Liver (tissue), 9 donors: ENCODE measurements around the gene GRIK1. TPM values are rescaled to one million over a fixed set of nuclear protein-coding genes. Genes with fewer than 3 reads are reported as not detected.

ENCODE experiments used
- DNase-seq: peaks from one replicate; pipeline ENCODE4 v3.0.0-alpha.2; 2017; ENCODE audit warnings: low spot score
- H3K27ac ChIP-seq, 2 donors: one replicate each; pipeline ENCODE4 v1.7.0; 2013; ENCODE audit warnings: inconsistent platforms in 2 of 2, low read length in 2 of 2, control low read depth in 1 of 2, low read depth in 1 of 2, mild to moderate bottlenecking in 1 of 2
- H3K27me3 ChIP-seq, 4 donors: one replicate each; pipeline versions ENCODE4 v1.6.1 to v1.7.0; 2013; ENCODE audit warnings: low read length in 3 of 4, inconsistent platforms in 1 of 4, mild to moderate bottlenecking in 1 of 4, moderate library complexity in 1 of 4; ENCODE audit not compliant: control insufficient read depth in 4 of 4, insufficient read depth in 4 of 4
- H3K36me3 ChIP-seq, 4 donors: one replicate each; pipeline versions ENCODE4 v1.6.1 to v1.7.0; 2013; ENCODE audit warnings: low read length in 3 of 4, mild to moderate bottlenecking in 3 of 4, low read depth in 1 of 4, moderate library complexity in 1 of 4; ENCODE audit not compliant: control insufficient read depth in 4 of 4, insufficient read depth in 3 of 4
- H3K4me1 ChIP-seq, 4 donors: one replicate each; pipeline versions ENCODE4 v1.6.1 to v1.7.0; 2013; ENCODE audit warnings: low read length in 3 of 4, mild to moderate bottlenecking in 3 of 4, moderate library complexity in 1 of 4; ENCODE audit not compliant: control insufficient read depth in 4 of 4, insufficient read depth in 4 of 4
- H3K4me3 ChIP-seq, 3 donors: one replicate each; pipeline versions ENCODE4 v1.6.1 to v1.7.0; 2013; ENCODE audit warnings: low read length in 3 of 3, control low read depth in 1 of 3, low read depth in 1 of 3, mild to moderate bottlenecking in 1 of 3
- H3K9ac ChIP-seq, 2 donors: one replicate each; pipeline ENCODE4 v1.7.0; 2013; ENCODE audit warnings: low read length in 2 of 2, mild to moderate bottlenecking in 2 of 2, moderate library complexity in 2 of 2, control low read depth in 1 of 2, low read depth in 1 of 2
- H3K9me3 ChIP-seq, 4 donors: one replicate each; pipeline versions ENCODE4 v1.6.1 to v1.7.0; 2013; ENCODE audit warnings: low read length in 3 of 4; ENCODE audit not compliant: control insufficient read depth in 4 of 4
- CTCF ChIP-seq: fragments of 150-350 bp; IDR thresholded peaks from 2 replicates; pipeline ENCODE4 v1.5.1; 2017; ENCODE audit warnings: improper control_type of control experiment, low read depth, low read length; ENCODE audit not compliant: missing input control
- EGR1 ChIP-seq, 2 donors: IDR thresholded peaks; 2 replicates each; pipeline ENCODE4 v1.6.1; 2016 to 2018; ENCODE audit warnings: antibody characterized with exemption in 2 of 2, low read depth in 2 of 2
- FOXA2 ChIP-seq: IDR thresholded peaks from 2 replicates; pipeline ENCODE4 v1.6.1; 2016; ENCODE audit warnings: antibody characterized with exemption
- HNF4A ChIP-seq, 2 donors: conservative IDR thresholded peaks; 2 replicates each; pipeline ENCODE4 v1.6.1; 2016; ENCODE audit warnings: antibody characterized with exemption in 2 of 2, mild to moderate bottlenecking in 2 of 2
- JUND ChIP-seq, 2 donors: IDR thresholded peaks; 2 replicates each; pipeline ENCODE4 v1.6.1; 2016; ENCODE audit warnings: antibody characterized with exemption in 2 of 2
- RAD21 ChIP-seq, 2 donors: IDR thresholded peaks; 2 replicates each; pipeline ENCODE4 v1.6.1; 2016; ENCODE audit warnings: antibody characterized with exemption in 2 of 2, mild to moderate bottlenecking in 2 of 2
- RXRA ChIP-seq, 2 donors: IDR thresholded peaks; 2 replicates each; pipeline ENCODE4 v1.6.1; 2017 to 2018; ENCODE audit warnings: antibody characterized with exemption in 2 of 2, mild to moderate bottlenecking in 1 of 2
- SP1 ChIP-seq: IDR thresholded peaks from 2 replicates; pipeline ENCODE4 v1.6.1; 2018; ENCODE audit warnings: antibody characterized with exemption, mild to moderate bottlenecking
- TAF1 ChIP-seq: conservative IDR thresholded peaks from 2 replicates; pipeline ENCODE4 v1.6.1; 2016; ENCODE audit warnings: antibody characterized with exemption, mild to moderate bottlenecking
- WGBS: extraction: QIAGEN DNeasy Blood & Tissue Kit; methylation state at CpG from one replicate; pipeline ENCODE4 v1.1.7; 2013; 5-methylcytosine and 5-hydroxymethylcytosine counted together
- polyA plus RNA-seq, 2 donors: library from polyadenylated mRNA; stranded (reverse) in 1 of 2; unstranded in 1 of 2; fragments of 200-250 nt in 1 of 2; fragments of >200 nt in 1 of 2; fragmentation: Nextera tagmentation in 1 of 2; extraction: Ambion mirVana in 1 of 2; gene quantifications; one replicate each; pipeline versions ENCODE4 v1.2.1 to v1.2.3, GENCODE V29; 2013 to 2015
- total RNA-seq, 2 donors: library from RNA; depleted of rRNA; stranded (reverse); fragments of >200 nt; gene quantifications; one replicate each; pipeline ENCODE4 v1.2.3, GENCODE V29; 2014
- TF ChIP-seq, protein P1 (sequence below): IDR thresholded peaks from 2 replicates; pipeline ENCODE4 v1.6.1; 2016; ENCODE audit warnings: antibody characterized with exemption
- TF ChIP-seq, protein P2 (sequence below): IDR thresholded peaks from 2 replicates; pipeline ENCODE4 v1.6.1; 2016; ENCODE audit warnings: antibody characterized with exemption, mild to moderate bottlenecking
- TF ChIP-seq, protein P3 (sequence below): IDR thresholded peaks from 2 replicates; pipeline ENCODE4 v1.6.1; 2016; ENCODE audit warnings: antibody characterized with exemption
- donor health status: healthy.
- donor health status: healthy.
- donor health status: healthy.
- donor health status: healthy.
- donor health status: healthy.

Gene GRIK1
- total and polyA plus RNA-seq, 4 donors = 0.02 to 0.14 (median 0.05) TPM; not detected in 1

GRCh38 chr21:29893687-29894086 is 46.1 kb downstream of the GRIK1 start (continued):
- TF ChIP-seq CTCF (no peak), RAD21 (IDR thresholded peaks at IDR 0.05) (no peak), HNF4A (conservative IDR thresholded peaks at IDR 0.05) (no peak)
- TF ChIP-seq, protein P1, sequence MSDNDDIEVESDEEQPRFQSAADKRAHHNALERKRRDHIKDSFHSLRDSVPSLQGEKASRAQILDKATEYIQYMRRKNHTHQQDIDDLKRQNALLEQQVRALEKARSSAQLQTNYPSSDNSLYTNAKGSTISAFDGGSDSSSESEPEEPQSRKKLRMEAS = no peak

DNA sequence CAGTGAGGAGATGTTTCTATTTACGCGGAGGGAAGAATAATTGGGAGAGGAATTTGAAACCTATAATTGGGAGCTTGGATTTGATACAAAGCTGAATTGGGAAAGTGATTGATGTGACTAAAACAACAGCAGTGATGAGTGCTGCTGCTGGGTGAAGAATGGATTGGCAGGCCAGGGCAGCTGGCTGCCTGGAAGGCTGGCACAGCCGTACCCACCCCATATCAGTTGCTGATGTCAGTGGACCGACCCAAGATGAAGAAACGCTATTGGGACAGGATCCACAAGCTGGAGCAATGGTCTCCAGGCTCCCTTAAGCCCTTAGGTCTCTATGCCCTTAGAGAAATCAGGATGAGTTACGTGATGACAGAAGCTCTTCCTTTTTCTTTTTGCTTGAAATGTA is 47.4 kb downstream of the GRIK1 start:
- DNase-seq = no peak
- H3K27me3 ChIP-seq = no peaks in the 10 kb centered on the region
- no peaks in the 10 kb centered on the region for H3K9me3 ChIP-seq
- H3K4me1 ChIP-seq = no peaks in the 10 kb centered on the region
- H3K9ac ChIP-seq = no peak overlapping the region
- no peak overlapping the region for H3K27ac ChIP-seq
- no peak overlapping the region for H3K4me3 ChIP-seq
- 87% methylated on average over 6 of the region's 6 CpGs for WGBS
- TF ChIP-seq, protein P2, sequence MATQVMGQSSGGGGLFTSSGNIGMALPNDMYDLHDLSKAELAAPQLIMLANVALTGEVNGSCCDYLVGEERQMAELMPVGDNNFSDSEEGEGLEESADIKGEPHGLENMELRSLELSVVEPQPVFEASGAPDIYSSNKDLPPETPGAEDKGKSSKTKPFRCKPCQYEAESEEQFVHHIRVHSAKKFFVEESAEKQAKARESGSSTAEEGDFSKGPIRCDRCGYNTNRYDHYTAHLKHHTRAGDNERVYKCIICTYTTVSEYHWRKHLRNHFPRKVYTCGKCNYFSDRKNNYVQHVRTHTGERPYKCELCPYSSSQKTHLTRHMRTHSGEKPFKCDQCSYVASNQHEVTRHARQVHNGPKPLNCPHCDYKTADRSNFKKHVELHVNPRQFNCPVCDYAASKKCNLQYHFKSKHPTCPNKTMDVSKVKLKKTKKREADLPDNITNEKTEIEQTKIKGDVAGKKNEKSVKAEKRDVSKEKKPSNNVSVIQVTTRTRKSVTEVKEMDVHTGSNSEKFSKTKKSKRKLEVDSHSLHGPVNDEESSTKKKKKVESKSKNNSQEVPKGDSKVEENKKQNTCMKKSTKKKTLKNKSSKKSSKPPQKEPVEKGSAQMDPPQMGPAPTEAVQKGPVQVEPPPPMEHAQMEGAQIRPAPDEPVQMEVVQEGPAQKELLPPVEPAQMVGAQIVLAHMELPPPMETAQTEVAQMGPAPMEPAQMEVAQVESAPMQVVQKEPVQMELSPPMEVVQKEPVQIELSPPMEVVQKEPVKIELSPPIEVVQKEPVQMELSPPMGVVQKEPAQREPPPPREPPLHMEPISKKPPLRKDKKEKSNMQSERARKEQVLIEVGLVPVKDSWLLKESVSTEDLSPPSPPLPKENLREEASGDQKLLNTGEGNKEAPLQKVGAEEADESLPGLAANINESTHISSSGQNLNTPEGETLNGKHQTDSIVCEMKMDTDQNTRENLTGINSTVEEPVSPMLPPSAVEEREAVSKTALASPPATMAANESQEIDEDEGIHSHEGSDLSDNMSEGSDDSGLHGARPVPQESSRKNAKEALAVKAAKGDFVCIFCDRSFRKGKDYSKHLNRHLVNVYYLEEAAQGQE = no peak
- no peak for TF ChIP-seq CTCF
- no peak for TF ChIP-seq RXRA (IDR thresholded peaks at IDR 0.05)
- TF ChIP-seq, protein P3, sequence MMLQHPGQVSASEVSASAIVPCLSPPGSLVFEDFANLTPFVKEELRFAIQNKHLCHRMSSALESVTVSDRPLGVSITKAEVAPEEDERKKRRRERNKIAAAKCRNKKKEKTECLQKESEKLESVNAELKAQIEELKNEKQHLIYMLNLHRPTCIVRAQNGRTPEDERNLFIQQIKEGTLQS = no peak
- no peak for TF ChIP-seq FOXA2
- H3K36me3 ChIP-seq = no peaks in the 10 kb centered on the region

DNA sequence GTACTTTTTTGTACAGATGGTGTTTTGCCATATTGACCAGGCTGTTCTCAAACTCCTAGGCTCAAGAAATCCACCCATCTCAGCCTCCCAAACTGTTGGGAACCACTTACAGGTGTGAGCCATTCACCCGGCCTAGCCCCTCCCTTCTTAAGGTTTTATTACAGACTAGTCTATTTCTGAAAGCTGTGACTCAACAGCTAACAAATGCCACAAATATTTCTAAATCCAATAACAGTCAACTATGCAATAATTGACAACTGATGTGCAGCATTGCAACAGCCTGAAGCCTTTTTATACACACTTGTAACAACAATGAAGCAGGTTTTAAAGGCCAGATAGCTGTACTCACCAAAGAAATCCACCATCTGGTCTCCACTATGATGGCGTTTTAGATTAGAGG is 51.4 kb downstream of the GRIK1 start:
- WGBS = 72% methylated on average over 2 of the region's 2 CpGs
- TF ChIP-seq HNF4A (conservative IDR thresholded peaks at IDR 0.05) (no peak), SP1 (no peak), JUND (IDR thresholded peaks at IDR 0.05) (no peak), CTCF (no peak), EGR1 (IDR thresholded peaks at IDR 0.05; ENCODE audit: low read depth in 2 of 2) (no peak), TAF1 (no peak)
- TF ChIP-seq, protein P2 = no peak
- TF ChIP-seq, protein P1 = no peak
- no peak overlapping the region for H3K4me3 ChIP-seq
- no peaks in the 10 kb centered on the region for H3K36me3 ChIP-seq
- DNase-seq = no peak
- no peak overlapping the region for H3K9ac ChIP-seq
- no peaks in the 10 kb centered on the region for H3K27me3 ChIP-seq
- H3K27ac ChIP-seq = no peak overlapping the region
- H3K4me1 ChIP-seq = no peaks in the 10 kb centered on the region
- no peaks in the 10 kb centered on the region for H3K9me3 ChIP-seq
